Adipose tissue (tissue), 3 donors: ENCODE data around the gene COL5A2. TPM values are rescaled to one million over a fixed set of nuclear protein-coding genes. Genes with fewer than 3 reads are reported as not detected.

Experiments
- H3K27ac ChIP-seq: one replicate; pipeline ENCODE4 v1.5.1; 2013; ENCODE audit warnings: low read depth, low read length
- WGBS, 3 donors: extraction: QIAGEN DNeasy Blood & Tissue Kit; methylation state at CpG; one replicate each; pipeline ENCODE4 v1.1.7; 2013; 5-methylcytosine and 5-hydroxymethylcytosine counted together
- polyA plus RNA-seq, 3 donors: library from polyadenylated mRNA; stranded (reverse); fragments of 200-250 nt; gene quantifications; one replicate each; pipeline ENCODE4 v1.2.3, GENCODE V29; 2013
- donor health status: healthy with polysubstance abuse.
- donor health status: Bipolar disorder and iron deficiency.
- donor health status: healthy.

The COL5A2 gene
- polyA plus RNA-seq, 3 donors: 8.0 to 44.5 (median 29.1) TPM

- no peak overlapping the region for H3K27ac ChIP-seq
Observed at GRCh38 chr2:189157456-189157855, 22.1 kb downstream of the COL5A2 start.

- 96 to 97% (median 96%) methylated on average over 1 of the region's 1 CpG for WGBS, 3 donors
- no peak overlapping the region for H3K27ac ChIP-seq
Observed at GRCh38 chr2:189155795-189156194, 23.8 kb downstream of the COL5A2 start.

- H3K27ac ChIP-seq: no peak overlapping the region
Observed at GRCh38 chr2:189153619-189154018, 25.9 kb downstream of the COL5A2 start.

GRCh38 chr2:189152483-189152882, 27.1 kb downstream of the COL5A2 start:
- H3K27ac ChIP-seq: no peak overlapping the region
- WGBS, 3 donors: 56 to 84% (median 60%) methylated on average over 3 of the region's 3 CpGs

More at GRCh38 chr2:189153619-189154018, 25.9 kb downstream of the COL5A2 start:
- WGBS, 3 donors: 56 to 78% (median 59%) methylated on average over 2 of the region's 2 CpGs

GRCh38 chr2:189151906-189152305, 27.7 kb downstream of the COL5A2 start:
- H3K27ac ChIP-seq: no peak overlapping the region

GRCh38 chr2:189150033-189150432, 29.5 kb downstream of the COL5A2 start:
- H3K27ac ChIP-seq: no peak overlapping the region
- WGBS, 3 donors: 13 to 25% (median 23%) methylated on average over 2 of the region's 2 CpGs

- H3K27ac ChIP-seq: no peak overlapping the region
- WGBS, 3 donors: 0 to 97% (median 89%) methylated on average over 1 of the region's 1 CpG
Observed at GRCh38 chr2:189147989-189148388, 31.6 kb downstream of the COL5A2 start.

GRCh38 chr2:189147361-189147760, 32.2 kb downstream of the COL5A2 start:
- WGBS, 3 donors: 74 to 91% (median 90%) methylated on average over 2 of the region's 2 CpGs
- H3K27ac ChIP-seq: no peak overlapping the region

GRCh38 chr2:189146553-189146952, 33.0 kb downstream of the COL5A2 start:
- 23 to 52% (median 25%) methylated on average over 2 of the region's 2 CpGs for WGBS, 3 donors
- H3K27ac ChIP-seq: no peak overlapping the region

- no peak overlapping the region for H3K27ac ChIP-seq
- WGBS, 3 donors: 77 to 89% (median 77%) methylated on average over 3 of the region's 3 CpGs
Observed at GRCh38 chr2:189144700-189145211, 34.8 kb downstream of the COL5A2 start.

GRCh38 chr2:189143925-189144324, 35.6 kb downstream of the COL5A2 start:
- 62 to 77% (median 64%) methylated on average over 2 of the region's 2 CpGs for WGBS, 3 donors
- H3K27ac ChIP-seq: no peak overlapping the region

GRCh38 chr2:189142893-189143759, 36.4 kb downstream of the COL5A2 start:
- 89 to 93% (median 93%) methylated on average over 4 of the region's 4 CpGs for WGBS, 3 donors
- H3K27ac ChIP-seq: no peak overlapping the region

- no peak overlapping the region for H3K27ac ChIP-seq
- WGBS, 3 donors: 93 to 97% (median 97%) methylated on average over 5 of the region's 5 CpGs
Observed at GRCh38 chr2:189138800-189139199, 40.8 kb downstream of the COL5A2 start.

- no peak overlapping the region for H3K27ac ChIP-seq
- 94 to 100% (median 95%) methylated on average over 1 of the region's 1 CpG for WGBS, 3 donors
Observed at GRCh38 chr2:189137519-189137918, 42.0 kb downstream of the COL5A2 start.

GRCh38 chr2:189134485-189134884, 45.1 kb downstream of the COL5A2 start:
- 50 to 95% (median 91%) methylated on average over 4 of the region's 4 CpGs for WGBS, 3 donors
- H3K27ac ChIP-seq: no peak overlapping the region

- WGBS, 3 donors: 54 to 80% (median 56%) methylated on average over 3 of the region's 3 CpGs
Observed at GRCh38 chr2:189131991-189132390, 47.6 kb downstream of the COL5A2 start.

GRCh38 chr2:189129971-189130370, 49.6 kb downstream of the COL5A2 start:
- no peak overlapping the region for H3K27ac ChIP-seq
- 73 to 82% (median 74%) methylated on average over 2 of the region's 2 CpGs for WGBS, 3 donors

More at GRCh38 chr2:189131991-189132390, 47.6 kb downstream of the COL5A2 start:
- H3K27ac ChIP-seq: no peak overlapping the region

- no peak overlapping the region for H3K27ac ChIP-seq
- 59 to 74% (median 72%) methylated on average over 4 of the region's 4 CpGs for WGBS, 3 donors
Observed at GRCh38 chr2:189128970-189129369, 50.6 kb downstream of the COL5A2 start.

GRCh38 chr2:189127756-189128155, 51.8 kb downstream of the COL5A2 start:
- 60 to 81% (median 78%) methylated on average over 1 of the region's 1 CpG for WGBS, 3 donors

GRCh38 chr2:189125195-189125594, 54.4 kb downstream of the COL5A2 start:
- no peak overlapping the region for H3K27ac ChIP-seq

More at GRCh38 chr2:189127756-189128155, 51.8 kb downstream of the COL5A2 start:
- H3K27ac ChIP-seq: no peak overlapping the region
